HUES64 (cell line): ENCODE results near the gene TRPC4.

ENCODE experiments used
- H3K27ac ChIP-seq: 2 replicates; pipeline ENCODE4 v1.7.0; 2013; ENCODE audit warnings: low read depth, low read length, inconsistent platforms
- H3K27me3 ChIP-seq: 2 replicates; pipeline ENCODE4 v1.6.1; 2013; ENCODE audit warnings: mild to moderate bottlenecking, low read length; ENCODE audit not compliant: insufficient read depth
- H3K36me3 ChIP-seq: 2 replicates; pipeline ENCODE4 v1.6.1; 2013; ENCODE audit warnings: mild to moderate bottlenecking, low read length; ENCODE audit not compliant: insufficient read depth
- H3K4me1 ChIP-seq: 2 replicates; pipeline ENCODE4 v1.6.1; 2013; ENCODE audit warnings: mild to moderate bottlenecking, low read length, moderate library complexity; ENCODE audit not compliant: insufficient read depth
- H3K4me3 ChIP-seq: 2 replicates; pipeline ENCODE4 v1.5.1; 2013; ENCODE audit warnings: mild to moderate bottlenecking, low read length, moderate library complexity
- H3K9ac ChIP-seq: 2 replicates; pipeline ENCODE4 v1.6.1; 2013; ENCODE audit warnings: mild to moderate bottlenecking, low read depth, low read length
- H3K9me3 ChIP-seq: 2 replicates; pipeline ENCODE4 v1.6.1; 2013; ENCODE audit warnings: low read depth, low read length; ENCODE audit not compliant: insufficient read depth
- WGBS: fragments of 150-250, 120-280 bp; methylation state at CpG from one replicate; pipeline ENCODE4 v1.1.7; 2013; ENCODE audit warnings: missing lambda C conversion rate; 5-methylcytosine and 5-hydroxymethylcytosine counted together

Gene TRPC4

GRCh38 chr13:37686501-37686900 lies 183.1 kb downstream of the TRPC4 start:
- Histone ChIP-seq H3K4me1 (peaks cover 14% of the 10 kb centered on the region), H3K4me3 (no peak overlapping the region), H3K9me3 (no peaks in the 10 kb centered on the region), H3K9ac (no peak overlapping the region), H3K27me3 (no peaks in the 10 kb centered on the region), H3K27ac (no peak overlapping the region), H3K36me3 (no peaks in the 10 kb centered on the region)
- WGBS: 97% methylated on average over 2 of the region's 2 CpGs

- H3K4me1 ChIP-seq: peaks cover 14% of the 10 kb centered on the region
- H3K27me3 ChIP-seq: no peaks in the 10 kb centered on the region
- no peak overlapping the region for H3K27ac ChIP-seq
- H3K4me3 ChIP-seq: no peak overlapping the region
- H3K9me3 ChIP-seq: no peaks in the 10 kb centered on the region
- H3K36me3 ChIP-seq: no peaks in the 10 kb centered on the region
- 95% methylated on average over 5 of the region's 5 CpGs for WGBS
- H3K9ac ChIP-seq: no peak overlapping the region
Observed at GRCh38 chr13:37685206-37685605, 184.4 kb downstream of the TRPC4 start.

GRCh38 chr13:37682496-37682895 lies 187.1 kb downstream of the TRPC4 start:
- Histone ChIP-seq H3K9me3 (no peaks in the 10 kb centered on the region), H3K36me3 (no peaks in the 10 kb centered on the region), H3K4me3 (no peak overlapping the region), H3K4me1 (peaks cover 14% of the 10 kb centered on the region), H3K27ac (no peak overlapping the region), H3K9ac (no peak overlapping the region), H3K27me3 (no peaks in the 10 kb centered on the region)
- WGBS: 91% methylated on average over 3 of the region's 3 CpGs

GRCh38 chr13:37681281-37682032 lies 188.1 kb downstream of the TRPC4 start:
- Histone ChIP-seq H3K4me3 (no peak overlapping the region), H3K27me3 (no peaks in the 10 kb centered on the region), H3K9ac (no peak overlapping the region), H3K9me3 (no peaks in the 10 kb centered on the region), H3K4me1 (peaks cover 14% of the 10 kb centered on the region), H3K36me3 (no peaks in the 10 kb centered on the region), H3K27ac (no peak overlapping the region)
- whole genome bisulfite sequencing: 94% methylated on average over 5 of the region's 6 CpGs

GRCh38 chr13:37680137-37680536 lies 189.4 kb downstream of the TRPC4 start:
- Histone ChIP-seq H3K4me1 (peaks cover 10% of the 10 kb centered on the region), H3K9ac (no peak overlapping the region), H3K27me3 (no peaks in the 10 kb centered on the region), H3K4me3 (no peak overlapping the region), H3K9me3 (no peaks in the 10 kb centered on the region), H3K27ac (no peak overlapping the region), H3K36me3 (no peaks in the 10 kb centered on the region)
- 95% methylated on average over 5 of the region's 5 CpGs for WGBS

GRCh38 chr13:37679043-37679442 lies 190.5 kb downstream of the TRPC4 start:
- Histone ChIP-seq H3K4me3 (no peak overlapping the region), H3K9me3 (no peaks in the 10 kb centered on the region), H3K27ac (no peak overlapping the region), H3K4me1 (peaks cover 8% of the 10 kb centered on the region; the same call in 1 of the 2 replicates), H3K27me3 (no peaks in the 10 kb centered on the region), H3K9ac (no peak overlapping the region), H3K36me3 (no peaks in the 10 kb centered on the region)
- WGBS: 100% methylated on average over 1 of the region's 2 CpGs

GRCh38 chr13:37669845-37670244 lies 199.7 kb downstream of the TRPC4 start:
- no peak overlapping the region for H3K9ac ChIP-seq
- H3K27me3 ChIP-seq: no peaks in the 10 kb centered on the region
- 92% methylated on average over 1 of the region's 1 CpG for WGBS
- no peaks in the 10 kb centered on the region for H3K36me3 ChIP-seq
- H3K9me3 ChIP-seq: no peaks in the 10 kb centered on the region
- no peak overlapping the region for H3K27ac ChIP-seq
- H3K4me3 ChIP-seq: no peak overlapping the region
- peaks cover 14% of the 10 kb centered on the region for H3K4me1 ChIP-seq

- Histone ChIP-seq H3K4me1 (peaks cover 14% of the 10 kb centered on the region), H3K9ac (no peak overlapping the region), H3K27me3 (no peaks in the 10 kb centered on the region), H3K36me3 (no peaks in the 10 kb centered on the region), H3K4me3 (no peak overlapping the region), H3K9me3 (no peaks in the 10 kb centered on the region), H3K27ac (no peak overlapping the region)
- 97% methylated on average over 3 of the region's 3 CpGs for WGBS
Observed at GRCh38 chr13:37667702-37668101, 201.9 kb downstream of the TRPC4 start.

GRCh38 chr13:37666036-37666435 lies 203.5 kb downstream of the TRPC4 start:
- H3K9me3 ChIP-seq: no peaks in the 10 kb centered on the region
- no peak overlapping the region for H3K9ac ChIP-seq
- no peaks in the 10 kb centered on the region for H3K27me3 ChIP-seq
- H3K27ac ChIP-seq: no peak overlapping the region
- H3K4me1 ChIP-seq: peaks cover 14% of the 10 kb centered on the region
- no peaks in the 10 kb centered on the region for H3K36me3 ChIP-seq
- no peak overlapping the region for H3K4me3 ChIP-seq
- WGBS: 78% methylated on average over 1 of the region's 2 CpGs

GRCh38 chr13:37665420-37665819 lies 204.2 kb downstream of the TRPC4 start:
- Histone ChIP-seq H3K4me3 (no peak overlapping the region), H3K9ac (no peak overlapping the region), H3K4me1 (peaks cover 14% of the 10 kb centered on the region), H3K27me3 (no peaks in the 10 kb centered on the region), H3K36me3 (no peaks in the 10 kb centered on the region), H3K9me3 (no peaks in the 10 kb centered on the region), H3K27ac (no peak overlapping the region)
- WGBS: 62% methylated on average over 1 of the region's 2 CpGs

- Histone ChIP-seq H3K4me3 (no peak overlapping the region), H3K9me3 (no peaks in the 10 kb centered on the region), H3K27me3 (no peaks in the 10 kb centered on the region), H3K36me3 (no peaks in the 10 kb centered on the region), H3K27ac (no peak overlapping the region), H3K9ac (no peak overlapping the region), H3K4me1 (peaks cover 14% of the 10 kb centered on the region)
- 100% methylated on average over 1 of the region's 4 CpGs for WGBS
Observed at GRCh38 chr13:37663724-37664123, 205.8 kb downstream of the TRPC4 start.

- H3K27me3 ChIP-seq: no peaks in the 10 kb centered on the region
- peaks cover 14% of the 10 kb centered on the region for H3K4me1 ChIP-seq
- H3K9ac ChIP-seq: no peak overlapping the region
- H3K27ac ChIP-seq: no peak overlapping the region
- H3K36me3 ChIP-seq: no peaks in the 10 kb centered on the region
- no peaks in the 10 kb centered on the region for H3K9me3 ChIP-seq
- WGBS: 94% methylated on average over 2 of the region's 3 CpGs
- no peak overlapping the region for H3K4me3 ChIP-seq
Observed at GRCh38 chr13:37662624-37663023, 206.9 kb downstream of the TRPC4 start.
